Chondrocyte (in vitro differentiated cells): ENCODE results near the gene ASPM. TPM values are rescaled to one million over a fixed set of nuclear protein-coding genes. Genes with fewer than 3 reads are reported as not detected.
A peak's percentile ranks its signal among the peaks of the same experiment; 100 is the strongest.

Source experiments
- DNase-seq: peaks from one replicate; pipeline ENCODE4 v3.0.0; 2021; ENCODE audit warnings: mixed read lengths, low spot score
- H3K27ac Mint-ChIP-seq: one replicate; pipeline ENCODE4 v1.8.0; 2021; ENCODE audit warnings: mild to moderate bottlenecking, moderate library complexity, mixed read lengths; ENCODE audit not compliant: unreplicated experiment
- H3K27me3 Mint-ChIP-seq: 2 replicates; pipeline ENCODE4 v1.8.0; 2021; ENCODE audit warnings: low read depth, mixed read lengths
- H3K36me3 Mint-ChIP-seq: 2 replicates; pipeline ENCODE4 v1.8.0; 2021; ENCODE audit warnings: low read depth, mixed read lengths
- H3K4me1 Mint-ChIP-seq: 2 replicates; pipeline ENCODE4 v1.8.0; 2021; ENCODE audit warnings: low read depth, mild to moderate bottlenecking, mixed read lengths
- H3K4me3 Mint-ChIP-seq: one replicate; pipeline ENCODE4 v1.8.0; 2021; ENCODE audit warnings: mild to moderate bottlenecking, moderate library complexity, mixed read lengths; ENCODE audit not compliant: unreplicated experiment
- H3K9me3 Mint-ChIP-seq: 2 replicates; pipeline ENCODE4 v1.8.0; 2021; ENCODE audit warnings: low read depth, mixed read lengths
- CTCF ChIP-seq: fragments of 200-600 bp; sonication (generic); IDR thresholded peaks from 2 replicates; pipeline ENCODE4 v1.5.0; 2021; ENCODE audit warnings: antibody characterized with exemption, mild to moderate bottlenecking, moderate library complexity
- long read RNA-seq: library from polyadenylated mRNA; stranded (forward); transcript quantifications from one replicate; pipeline ENCODE4 v2.0.0, GENCODE V29; 2021
- total RNA-seq: library from RNA; stranded (reverse); gene quantifications from 3 replicates; pipeline ENCODE4 v1.2.1, GENCODE V29; 2021

ASPM gene, protein sequence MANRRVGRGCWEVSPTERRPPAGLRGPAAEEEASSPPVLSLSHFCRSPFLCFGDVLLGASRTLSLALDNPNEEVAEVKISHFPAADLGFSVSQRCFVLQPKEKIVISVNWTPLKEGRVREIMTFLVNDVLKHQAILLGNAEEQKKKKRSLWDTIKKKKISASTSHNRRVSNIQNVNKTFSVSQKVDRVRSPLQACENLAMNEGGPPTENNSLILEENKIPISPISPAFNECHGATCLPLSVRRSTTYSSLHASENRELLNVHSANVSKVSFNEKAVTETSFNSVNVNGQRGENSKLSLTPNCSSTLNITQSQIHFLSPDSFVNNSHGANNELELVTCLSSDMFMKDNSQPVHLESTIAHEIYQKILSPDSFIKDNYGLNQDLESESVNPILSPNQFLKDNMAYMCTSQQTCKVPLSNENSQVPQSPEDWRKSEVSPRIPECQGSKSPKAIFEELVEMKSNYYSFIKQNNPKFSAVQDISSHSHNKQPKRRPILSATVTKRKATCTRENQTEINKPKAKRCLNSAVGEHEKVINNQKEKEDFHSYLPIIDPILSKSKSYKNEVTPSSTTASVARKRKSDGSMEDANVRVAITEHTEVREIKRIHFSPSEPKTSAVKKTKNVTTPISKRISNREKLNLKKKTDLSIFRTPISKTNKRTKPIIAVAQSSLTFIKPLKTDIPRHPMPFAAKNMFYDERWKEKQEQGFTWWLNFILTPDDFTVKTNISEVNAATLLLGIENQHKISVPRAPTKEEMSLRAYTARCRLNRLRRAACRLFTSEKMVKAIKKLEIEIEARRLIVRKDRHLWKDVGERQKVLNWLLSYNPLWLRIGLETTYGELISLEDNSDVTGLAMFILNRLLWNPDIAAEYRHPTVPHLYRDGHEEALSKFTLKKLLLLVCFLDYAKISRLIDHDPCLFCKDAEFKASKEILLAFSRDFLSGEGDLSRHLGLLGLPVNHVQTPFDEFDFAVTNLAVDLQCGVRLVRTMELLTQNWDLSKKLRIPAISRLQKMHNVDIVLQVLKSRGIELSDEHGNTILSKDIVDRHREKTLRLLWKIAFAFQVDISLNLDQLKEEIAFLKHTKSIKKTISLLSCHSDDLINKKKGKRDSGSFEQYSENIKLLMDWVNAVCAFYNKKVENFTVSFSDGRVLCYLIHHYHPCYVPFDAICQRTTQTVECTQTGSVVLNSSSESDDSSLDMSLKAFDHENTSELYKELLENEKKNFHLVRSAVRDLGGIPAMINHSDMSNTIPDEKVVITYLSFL (N-terminal part only)
- 4.7 to 7.2 TPM (median 6.6 TPM) in 3 replicates for total RNA-seq
- long read RNA-seq = 0 reads

DNA sequence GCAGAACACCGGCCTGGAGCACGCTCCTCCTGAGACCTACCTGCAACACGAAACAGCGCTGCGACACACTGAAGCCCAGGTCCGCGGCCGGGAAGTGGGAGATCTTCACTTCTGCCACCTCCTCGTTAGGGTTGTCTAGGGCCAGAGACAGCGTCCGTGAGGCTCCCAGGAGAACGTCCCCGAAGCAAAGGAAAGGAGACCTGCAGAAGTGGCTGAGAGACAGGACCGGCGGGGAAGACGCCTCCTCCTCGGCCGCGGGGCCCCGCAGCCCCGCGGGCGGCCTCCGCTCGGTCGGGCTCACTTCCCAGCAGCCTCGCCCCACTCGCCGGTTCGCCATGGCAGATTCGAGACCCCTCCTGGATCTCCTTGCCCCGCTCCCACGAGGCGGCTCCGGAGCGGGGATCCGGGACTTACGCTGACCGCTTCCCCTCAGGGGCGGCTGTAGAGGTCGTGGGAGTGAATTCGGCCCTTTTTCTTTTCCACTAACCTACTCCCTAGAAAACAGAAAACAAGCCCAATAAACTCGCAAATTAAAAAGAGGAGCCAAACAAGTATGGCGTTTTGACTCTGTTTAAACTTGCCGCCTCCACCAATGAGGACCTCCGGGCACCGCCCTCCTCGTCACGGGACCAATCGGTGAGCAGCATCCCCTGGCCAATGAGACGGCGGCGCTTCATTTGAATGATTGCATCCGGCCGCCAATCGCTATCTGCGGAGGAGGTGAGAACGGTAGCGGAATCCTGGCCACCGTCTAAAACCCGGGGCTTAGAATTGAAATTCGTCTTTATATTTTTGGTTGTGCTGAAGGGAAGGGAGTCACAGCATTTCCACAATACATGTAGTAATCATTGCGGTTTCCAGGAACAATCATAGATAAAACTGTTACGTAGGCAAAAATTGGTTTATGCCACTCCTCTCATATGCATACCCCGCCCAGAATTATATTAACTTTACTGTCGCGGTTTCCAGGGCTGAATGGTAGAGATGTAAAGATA, at the start of gene ASPM:
Gene ASPM, minus strand, starts transcription at position 569 of the 995 bp plus-strand sequence. Its CDS starts 232 bp downstream, at position 337.
- no peaks in the 10 kb centered on the region for H3K36me3 Mint-ChIP-seq
- peak; percentile 98 for DNase-seq
- H3K4me1 Mint-ChIP-seq = peaks cover 24% of the 10 kb centered on the region
- H3K4me3 Mint-ChIP-seq = peak within 1 kb of the TSS; percentile 96
- H3K27ac Mint-ChIP-seq = peak within 1 kb of the TSS; percentile 96
- H3K9me3 Mint-ChIP-seq = no peaks in the 10 kb centered on the region
- TF ChIP-seq CTCF = no peak
- H3K27me3 Mint-ChIP-seq = no peaks in the 10 kb centered on the region

DNA sequence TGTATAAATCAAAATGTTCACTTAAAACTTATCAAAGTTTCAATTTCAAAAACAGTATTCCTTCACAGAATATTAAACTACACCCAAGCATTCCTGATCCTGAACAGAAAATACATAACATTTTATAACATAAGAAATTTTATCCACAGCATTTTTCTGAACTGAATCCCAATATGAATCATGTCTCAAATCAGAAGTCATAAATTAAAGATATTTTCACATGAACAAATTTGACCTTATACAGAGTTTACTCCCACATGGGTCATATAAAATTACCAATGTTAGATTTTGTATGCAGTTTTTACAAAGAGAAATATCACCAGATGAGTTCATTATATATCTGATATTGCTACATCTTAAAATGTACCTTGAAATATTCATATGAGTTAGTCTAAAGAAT, 48.6 kb upstream of the ASPM start:
- Mint-ChIP-seq H3K27me3 (no peaks in the 10 kb centered on the region), H3K9me3 (no peaks in the 10 kb centered on the region), H3K36me3 (peaks cover 3% of the 10 kb centered on the region), H3K4me3 (no peak overlapping the region), H3K27ac (peak overlapping the region; percentile 49), H3K4me1 (peaks cover 64% of the 10 kb centered on the region)
- DNase-seq = no peak
- TF ChIP-seq CTCF = no peak

DNA sequence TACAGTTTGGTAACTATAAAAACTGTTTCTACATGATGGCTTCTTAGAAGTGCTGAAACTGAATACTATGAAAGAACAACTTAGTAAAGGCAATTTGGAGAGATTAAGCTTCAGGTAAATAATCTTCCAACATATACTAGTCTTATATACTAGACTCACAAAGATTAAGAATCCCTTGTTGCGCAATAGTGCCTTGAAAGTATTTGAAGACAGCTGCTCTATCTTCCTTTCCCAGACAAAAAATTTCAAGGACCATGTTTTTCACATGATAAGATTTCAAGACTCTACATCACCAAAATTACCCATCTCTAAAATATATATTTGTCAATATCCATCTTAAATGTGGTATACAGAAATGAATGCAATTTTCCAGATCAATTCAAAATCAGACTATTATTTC, 37.7 kb upstream of the ASPM start:
- TF ChIP-seq CTCF = no peak
- DNase-seq = no peak
- Mint-ChIP-seq H3K36me3 (peaks cover 27% of the 10 kb centered on the region), H3K27ac (no peak overlapping the region), H3K9me3 (peaks cover 6% of the 10 kb centered on the region), H3K4me3 (no peak overlapping the region), H3K4me1 (peaks cover under 1% of the 10 kb centered on the region), H3K27me3 (no peaks in the 10 kb centered on the region)

GRCh38 chr1:197183195-197183748, 36.8 kb upstream of the ASPM start:
- DNase-seq = no peak
- H3K27ac Mint-ChIP-seq = no peak overlapping the region
- H3K4me1 Mint-ChIP-seq = peaks cover 8% of the 10 kb centered on the region
- H3K36me3 Mint-ChIP-seq = peaks cover 27% of the 10 kb centered on the region
- H3K4me3 Mint-ChIP-seq = no peak overlapping the region
- TF ChIP-seq CTCF = no peak
- H3K9me3 Mint-ChIP-seq = peaks cover 6% of the 10 kb centered on the region
- no peaks in the 10 kb centered on the region for H3K27me3 Mint-ChIP-seq
